ENCODE results near the gene HECW1. TPM values are rescaled to one million over a fixed set of nuclear protein-coding genes. Genes with fewer than 3 reads are reported as not detected.

HECW1 gene
- total RNA-seq, 1 donor from 2014 or later = not detected

DNA sequence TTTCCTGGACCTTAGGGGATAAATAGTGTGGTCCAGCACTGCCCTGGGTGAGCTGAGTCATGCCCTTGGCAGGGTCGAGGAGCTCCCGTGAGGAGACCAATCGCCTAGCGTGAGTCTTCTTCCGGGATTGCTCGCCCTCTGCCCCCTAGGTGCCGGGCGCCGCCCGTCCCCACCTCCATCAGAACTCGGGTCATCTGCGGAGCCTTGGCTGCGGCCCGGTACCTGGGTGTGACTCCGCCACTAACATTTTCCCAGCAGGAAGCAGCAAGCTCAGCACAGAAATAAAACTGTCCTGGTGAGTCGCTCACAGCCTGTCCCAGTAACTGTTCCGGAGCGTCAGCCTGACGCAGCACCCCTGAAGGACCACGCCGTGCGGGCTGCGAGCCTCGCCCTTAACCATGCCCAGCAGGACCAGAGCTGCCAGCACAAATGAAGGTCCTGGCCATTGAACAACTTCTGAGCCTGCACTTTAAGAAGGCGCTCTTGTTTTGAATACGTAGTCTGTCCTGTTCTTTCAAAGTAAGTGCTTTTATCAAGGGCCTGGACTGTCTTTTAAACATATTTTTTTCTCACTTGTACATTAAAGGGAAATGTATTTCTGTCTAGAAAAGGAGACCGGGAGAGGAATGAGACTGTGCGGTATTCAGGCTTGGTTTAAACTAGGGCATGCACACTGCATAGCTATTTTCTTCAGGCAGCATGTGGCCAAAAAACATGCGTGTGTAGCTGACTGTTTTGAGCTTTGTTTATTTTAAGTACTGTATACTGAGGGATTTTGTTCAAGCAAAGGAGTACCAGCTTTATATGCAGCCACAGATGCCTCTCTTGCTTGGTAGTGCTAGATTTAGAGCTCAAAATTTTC lies 136.7 kb downstream of the HECW1 start:
- ATAC-seq = no peak
- no peak for DNase-seq (ENCODE audit: low spot score)

DNA sequence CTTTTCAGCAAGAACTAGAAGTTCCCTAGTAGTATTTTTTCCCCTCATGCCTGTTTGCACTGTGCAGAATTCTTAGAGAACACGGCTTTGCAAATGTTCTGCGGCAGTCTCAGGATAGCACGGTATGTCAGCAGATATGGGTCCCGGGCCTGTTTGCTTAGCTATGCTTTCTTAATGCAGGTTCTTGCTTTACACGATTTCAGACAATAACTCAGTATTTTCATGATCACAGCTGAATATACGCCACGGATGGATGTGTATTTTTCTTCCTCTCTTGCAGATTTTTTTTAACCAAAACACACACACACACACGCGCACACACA lies 137.3 kb downstream of the HECW1 start:
- no peak for DNase-seq (ENCODE audit: low spot score)
- no peak for ATAC-seq

DNA sequence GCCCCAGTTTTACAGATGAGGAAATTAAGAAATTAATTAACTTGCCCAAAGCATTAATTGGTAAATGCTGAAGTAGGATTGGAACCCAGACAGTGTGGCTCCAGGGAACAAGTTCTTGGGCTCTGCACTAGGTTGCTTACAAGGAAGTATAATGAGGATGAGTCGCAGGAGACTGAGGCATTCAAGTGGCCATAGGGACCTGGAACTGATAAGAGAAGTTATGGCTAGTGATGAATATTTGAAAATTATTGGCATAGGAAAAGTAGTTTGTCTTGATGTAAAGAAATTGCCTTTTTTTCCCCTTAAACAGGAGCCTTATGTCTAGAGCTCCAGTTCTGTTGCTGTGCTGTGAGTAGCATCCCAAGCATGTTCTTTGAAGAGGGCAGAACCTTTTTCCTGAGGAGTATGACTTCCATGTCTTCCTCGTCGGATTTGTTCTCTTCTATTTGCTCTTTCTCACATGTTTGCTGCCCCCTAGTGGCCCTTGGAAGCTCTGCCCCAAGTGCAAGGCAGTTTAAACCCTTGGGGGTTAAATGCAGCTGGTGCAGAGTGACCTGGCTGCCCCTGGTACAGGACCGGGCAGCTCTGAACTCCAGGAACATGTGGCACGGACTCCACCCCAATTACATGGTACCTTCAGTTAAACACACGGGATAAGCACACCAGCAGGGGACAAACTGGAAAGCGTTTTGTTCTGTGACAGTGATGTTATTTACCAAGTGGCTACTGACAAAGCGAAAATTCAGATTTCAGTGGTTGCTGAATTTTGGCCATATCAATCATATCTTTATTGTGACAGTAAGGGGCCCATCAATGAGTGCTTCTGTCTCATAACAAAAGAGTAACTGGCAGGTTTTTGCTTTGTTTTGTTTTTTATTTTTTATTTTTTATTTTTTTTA lies 148.8 kb downstream of the HECW1 start:
- peak; percentile 98 for ATAC-seq

DNA sequence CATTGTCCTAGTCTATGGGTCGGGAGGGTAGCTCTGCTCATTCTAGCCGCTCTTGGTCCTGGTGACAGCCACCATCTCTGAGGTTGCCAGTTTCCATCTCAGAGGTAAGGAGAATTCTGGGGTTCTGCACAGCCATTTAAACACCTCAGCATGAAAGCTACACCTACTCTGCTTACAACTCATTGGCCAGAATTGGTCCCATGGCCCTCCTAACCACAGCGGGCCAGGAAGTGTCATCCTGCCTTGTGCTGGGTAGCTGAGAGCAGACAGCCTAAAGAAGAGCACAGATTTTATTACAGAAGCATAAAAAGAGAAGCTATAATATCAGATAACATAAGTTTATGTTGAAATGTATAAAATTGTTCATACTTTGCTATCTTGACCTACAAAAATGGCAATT lies 152.7 kb downstream of the HECW1 start:
- no peak for ATAC-seq
- DNase-seq (ENCODE audit: low spot score) = no peak

More for the DNA sequence above, 148.8 kb downstream of the HECW1 start:
- DNase-seq (ENCODE audit: low spot score) = peak; percentile 68

DNA sequence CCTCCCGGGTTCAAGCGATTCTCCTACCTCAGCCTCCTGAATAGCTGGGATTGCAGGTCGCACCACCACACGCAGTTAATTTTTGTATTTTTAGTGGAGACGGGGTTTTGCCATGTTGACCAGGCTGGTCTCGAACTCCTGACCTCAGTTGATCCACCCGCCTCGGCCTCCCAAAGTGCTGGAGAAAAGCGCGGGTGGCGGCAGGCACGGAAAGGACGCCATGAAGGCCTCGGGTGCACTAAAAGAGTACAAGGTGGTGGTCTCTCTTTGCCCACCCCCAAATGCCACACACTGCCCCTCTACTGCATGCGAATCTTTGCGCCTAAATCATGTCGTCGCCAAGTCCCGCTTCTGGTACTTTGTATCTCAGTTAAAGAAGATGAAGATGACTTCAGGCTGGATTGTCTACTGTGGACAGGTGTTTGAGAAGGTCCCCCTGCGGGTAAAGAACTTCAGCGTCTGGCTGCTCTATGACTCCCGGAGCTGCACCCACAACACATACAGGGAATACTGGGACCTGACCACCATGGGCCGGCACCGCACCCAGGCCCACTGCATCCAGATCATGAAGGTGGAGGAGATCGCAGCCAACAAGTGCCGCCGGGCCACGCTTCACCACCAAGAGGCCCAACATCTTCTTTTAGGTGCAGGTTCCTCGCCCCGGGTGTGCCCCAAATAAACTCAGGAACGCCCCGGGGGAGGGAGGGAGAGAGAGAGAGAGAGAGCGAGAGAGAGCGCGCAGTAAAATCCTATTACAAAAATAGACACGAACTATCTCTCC lies 161.7 kb downstream of the HECW1 start:
- DNase-seq (ENCODE audit: low spot score) (no peak), ATAC-seq (no peak)

DNA sequence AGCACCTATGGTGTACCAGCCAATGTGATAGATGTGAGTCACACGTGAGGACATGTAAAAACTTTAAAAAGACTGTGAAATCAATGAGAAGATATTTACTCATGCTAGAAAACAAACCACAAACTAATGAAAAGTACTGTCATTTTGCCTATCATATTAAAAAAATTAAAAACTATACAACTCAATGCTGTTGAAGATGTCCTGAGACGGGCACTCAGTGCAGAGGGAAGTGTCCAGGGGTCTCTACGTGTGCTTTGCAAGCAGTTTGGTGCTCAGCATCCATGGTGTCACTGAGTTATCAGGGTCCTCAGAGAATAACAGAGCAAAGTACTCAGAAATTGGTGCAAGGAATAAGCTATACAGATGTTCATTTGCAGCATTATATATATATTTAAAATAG lies 162.3 kb downstream of the HECW1 start:
- ATAC-seq (no peak), DNase-seq (ENCODE audit: low spot score) (no peak)

DNA sequence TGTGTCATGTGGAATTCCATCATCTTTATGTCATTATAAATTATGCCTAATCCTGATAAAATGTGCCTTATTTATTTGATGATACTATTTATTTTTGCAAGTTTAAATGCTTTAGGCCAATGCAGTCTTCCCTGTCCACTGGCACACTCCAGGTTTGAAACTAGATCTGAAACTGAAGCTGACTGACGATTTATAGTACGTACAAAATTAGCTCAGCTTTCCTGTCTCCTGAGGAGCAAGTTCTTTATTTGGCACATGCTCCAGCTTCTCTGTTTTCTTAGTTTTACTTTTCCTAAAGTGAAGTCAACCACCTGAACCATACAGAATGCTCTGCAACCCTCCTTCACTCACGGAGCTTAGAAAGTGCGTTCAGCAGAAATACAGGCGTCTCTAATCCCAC lies 164.1 kb downstream of the HECW1 start:
- no peak for ATAC-seq
- no peak for DNase-seq (ENCODE audit: low spot score)

DNA sequence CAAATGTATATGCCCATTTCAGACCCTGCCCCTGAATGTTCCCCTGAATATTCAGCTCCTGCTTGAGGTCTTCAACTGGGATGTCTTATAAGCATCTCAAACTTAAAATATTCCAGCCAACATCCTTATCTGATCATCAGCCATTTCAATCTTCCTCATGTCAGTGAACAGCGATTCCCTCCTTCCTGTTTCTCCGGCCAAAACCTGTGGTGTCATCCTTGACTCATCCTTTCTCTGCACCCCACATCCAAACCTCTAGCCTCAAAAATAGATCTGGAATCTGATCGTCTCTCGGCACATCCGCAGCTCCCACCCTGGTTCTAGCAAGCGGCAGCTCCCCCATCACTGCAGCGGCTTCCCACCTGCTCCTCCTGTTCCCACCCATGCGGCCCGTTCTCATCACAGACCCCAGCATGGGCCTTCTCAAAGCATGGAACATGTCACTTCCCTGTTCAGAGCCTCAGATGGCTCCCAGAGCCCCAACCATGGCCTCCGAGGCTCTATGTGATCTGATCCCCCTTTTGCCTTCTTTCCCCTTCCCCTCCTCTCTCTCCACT lies 165.7 kb downstream of the HECW1 start:
- ATAC-seq = no peak

DNA sequence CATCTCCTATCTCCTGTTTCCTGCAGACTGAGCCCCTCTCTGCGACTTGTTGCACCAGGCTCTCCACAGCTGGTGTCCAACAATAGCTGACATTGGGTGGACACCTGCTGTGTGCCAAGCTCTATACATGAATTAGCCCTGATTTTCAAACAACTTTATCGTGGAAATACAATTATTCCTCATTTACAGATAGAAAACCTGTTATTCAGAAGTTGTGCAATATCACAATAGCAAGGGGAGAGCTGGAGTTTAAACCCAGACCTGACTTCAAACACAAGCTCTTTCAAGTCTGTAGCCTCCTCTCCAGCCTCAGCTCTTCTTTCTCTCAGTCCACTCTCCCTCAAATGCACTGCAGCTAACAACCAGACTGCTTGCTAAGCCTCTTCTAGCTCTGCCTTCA lies 168.8 kb downstream of the HECW1 start:
- DNase-seq (ENCODE audit: low spot score) (no peak), ATAC-seq (no peak)

More for the DNA sequence above, 165.7 kb downstream of the HECW1 start:
- no peak for DNase-seq (ENCODE audit: low spot score)

DNA sequence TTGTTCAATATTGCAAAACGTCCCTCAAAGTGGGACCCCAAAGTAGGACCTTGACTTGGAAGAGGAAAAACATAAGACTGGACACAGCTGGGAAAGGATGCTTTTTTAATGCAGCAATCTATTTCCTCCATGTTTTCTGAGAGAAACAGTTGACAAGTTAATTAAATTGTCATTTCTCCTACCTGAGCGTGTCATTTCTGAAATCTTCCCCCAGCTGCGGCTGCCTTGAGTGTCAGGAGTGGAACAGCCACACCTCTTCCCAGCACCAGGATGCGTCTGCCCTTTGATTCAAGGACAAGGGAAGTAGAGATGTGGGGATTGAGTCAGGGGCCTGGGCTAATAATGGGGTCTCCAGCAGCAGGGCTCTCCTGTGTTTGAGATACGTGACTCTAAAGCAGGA lies 171.3 kb downstream of the HECW1 start:
- no peak for ATAC-seq

DNA sequence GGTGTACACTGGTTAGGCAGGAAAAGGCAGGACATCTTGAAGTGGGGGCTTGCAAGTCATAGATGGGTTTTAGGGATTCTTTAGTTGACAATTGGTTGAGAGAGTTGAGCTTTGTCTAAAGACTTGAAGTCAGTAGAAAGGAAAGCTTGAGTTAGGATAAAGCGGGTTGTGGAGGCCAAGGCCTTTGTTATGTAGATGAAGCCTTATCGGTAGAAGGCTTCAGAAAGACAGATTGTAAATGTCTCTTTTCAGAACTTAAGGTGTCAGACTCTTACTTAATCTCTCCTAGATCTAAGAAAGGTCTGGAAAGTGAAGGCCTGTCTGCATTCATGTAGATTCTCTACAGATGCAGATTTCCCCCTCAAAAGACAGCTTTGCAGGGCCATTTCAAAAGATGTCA lies 177.4 kb downstream of the HECW1 start:
- DNase-seq (ENCODE audit: low spot score) (no peak), ATAC-seq (no peak)

More for the DNA sequence above, 171.3 kb downstream of the HECW1 start:
- no peak for DNase-seq (ENCODE audit: low spot score)

DNA sequence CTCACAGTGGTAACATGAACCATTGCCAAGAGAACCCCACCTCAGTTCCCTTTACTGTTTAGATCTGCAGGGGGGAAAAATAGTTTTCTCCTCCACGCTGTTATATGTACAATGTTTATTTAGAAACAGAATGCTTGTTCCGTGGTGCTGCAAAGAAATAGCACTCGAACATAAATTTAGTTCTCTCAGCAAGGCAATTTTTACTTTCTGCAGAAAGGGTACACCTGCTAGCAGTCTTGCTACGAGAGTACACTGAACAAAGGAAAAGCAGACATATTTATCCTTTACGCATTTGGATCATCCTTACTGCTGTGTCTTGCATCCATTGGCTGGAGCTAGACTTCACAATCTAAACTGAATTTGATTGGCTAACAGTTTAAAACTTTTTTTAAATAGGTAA lies 178.5 kb downstream of the HECW1 start:
- no peak for DNase-seq (ENCODE audit: low spot score)
- ATAC-seq = no peak

DNA sequence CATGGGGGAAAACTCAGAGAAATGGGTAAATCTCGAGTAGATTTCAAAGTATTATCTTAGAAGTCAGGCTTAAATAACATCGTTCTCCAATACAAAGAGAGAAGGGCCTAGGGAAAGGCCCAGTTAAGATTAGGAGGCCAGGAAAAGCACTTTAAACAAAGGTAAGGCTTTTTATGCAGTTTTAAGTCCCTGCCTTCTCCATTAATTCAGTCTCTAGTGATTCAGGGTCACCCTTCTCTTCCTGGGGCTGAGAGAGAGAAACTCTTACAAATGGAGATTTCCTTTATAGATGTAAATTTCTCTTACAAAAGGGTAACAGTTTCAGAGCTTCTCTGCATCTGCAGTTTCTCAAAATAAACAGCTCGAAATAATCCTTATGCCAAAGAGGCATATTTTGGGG lies 179.3 kb downstream of the HECW1 start:
- ATAC-seq (no peak), DNase-seq (ENCODE audit: low spot score) (no peak)

DNA sequence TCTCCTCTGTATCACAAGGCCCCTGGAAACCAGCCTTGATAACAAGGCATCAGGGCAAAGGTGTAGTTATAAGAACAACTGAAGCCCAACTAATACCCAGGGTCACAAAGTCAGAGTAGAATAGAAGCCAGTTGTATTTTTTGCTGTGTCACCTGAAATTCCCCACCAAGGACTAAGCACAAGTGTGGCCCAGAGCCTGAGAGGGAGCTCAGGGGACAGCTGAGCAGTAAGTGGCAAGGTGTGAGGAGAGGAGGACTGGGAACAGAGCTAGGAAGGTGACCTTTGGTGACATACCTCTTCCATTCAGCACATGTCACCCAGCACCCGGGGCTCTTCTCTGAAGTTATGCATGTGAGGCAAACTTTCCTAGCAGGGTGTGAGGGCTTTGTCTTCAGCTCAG lies 179.9 kb downstream of the HECW1 start:
- ATAC-seq (no peak), DNase-seq (ENCODE audit: low spot score) (no peak)

DNA sequence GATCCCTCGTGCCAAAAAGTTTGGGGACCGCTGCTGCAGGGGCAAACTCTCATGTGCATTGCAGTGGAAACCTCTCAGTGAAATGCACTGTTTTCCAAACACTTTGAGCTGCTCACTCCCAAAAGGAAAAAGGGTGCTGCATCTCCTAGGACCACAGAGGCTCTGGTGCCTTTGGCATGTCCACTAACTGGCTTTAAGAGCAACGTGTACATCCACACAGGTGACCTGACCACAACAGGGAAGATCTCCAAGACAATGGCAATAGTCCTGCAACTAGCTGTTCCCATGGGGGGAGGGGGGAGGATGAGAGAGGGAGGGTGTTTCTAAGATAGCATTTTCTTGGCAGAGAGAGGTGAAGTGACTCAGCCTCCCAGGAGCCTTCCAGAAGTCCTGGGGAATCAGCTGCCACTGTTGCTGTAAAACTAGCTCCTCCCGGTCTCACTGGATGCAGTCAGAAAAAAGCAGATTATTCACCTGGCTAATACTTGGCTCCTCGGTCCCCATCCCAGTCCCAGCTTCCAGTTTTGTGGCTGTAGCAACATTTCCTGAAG lies 181.7 kb downstream of the HECW1 start:
- no peak for DNase-seq (ENCODE audit: low spot score)
- no peak for ATAC-seq

DNA sequence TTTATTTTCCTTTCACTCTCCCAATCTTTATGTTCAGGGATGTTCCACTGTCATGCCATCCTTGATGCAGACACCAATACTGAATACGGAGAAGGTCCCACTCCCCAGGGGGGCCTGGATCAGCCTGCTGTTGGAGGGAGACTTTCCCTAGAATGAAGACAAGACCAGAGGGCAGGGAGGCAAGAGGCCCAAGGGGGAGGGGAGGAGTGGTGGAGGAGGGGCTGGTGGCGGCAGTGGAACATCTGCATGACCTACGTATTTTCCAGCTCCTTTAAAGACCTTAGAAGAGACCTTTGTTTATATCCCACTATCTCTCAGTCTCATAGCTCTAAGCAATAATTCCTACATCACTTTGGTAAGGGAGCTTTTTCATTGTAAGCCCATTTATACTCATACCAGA lies 183.0 kb downstream of the HECW1 start:
- DNase-seq (ENCODE audit: low spot score) = no peak
- ATAC-seq = no peak

DNA sequence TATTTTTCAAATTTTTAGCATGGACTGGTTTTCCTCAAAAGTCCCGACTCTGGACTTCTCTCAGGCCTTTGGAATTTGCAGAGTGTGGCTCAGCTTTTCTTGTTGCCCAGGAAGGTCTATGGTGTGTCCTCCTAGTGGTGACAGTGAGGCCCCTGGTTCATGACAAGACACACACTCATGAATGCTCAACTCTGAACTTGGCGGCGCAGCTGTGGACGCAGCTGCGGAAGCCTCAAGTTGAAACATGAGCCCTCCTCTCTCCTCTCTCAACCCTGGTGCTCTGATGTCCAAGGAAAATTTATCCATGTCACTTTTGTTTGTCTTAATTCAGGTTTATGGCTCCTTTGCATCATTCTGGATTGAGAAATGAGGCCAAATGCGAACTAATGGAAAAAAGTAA lies 183.9 kb downstream of the HECW1 start:
- DNase-seq (ENCODE audit: low spot score) (no peak), ATAC-seq (peak; percentile 17)

DNA sequence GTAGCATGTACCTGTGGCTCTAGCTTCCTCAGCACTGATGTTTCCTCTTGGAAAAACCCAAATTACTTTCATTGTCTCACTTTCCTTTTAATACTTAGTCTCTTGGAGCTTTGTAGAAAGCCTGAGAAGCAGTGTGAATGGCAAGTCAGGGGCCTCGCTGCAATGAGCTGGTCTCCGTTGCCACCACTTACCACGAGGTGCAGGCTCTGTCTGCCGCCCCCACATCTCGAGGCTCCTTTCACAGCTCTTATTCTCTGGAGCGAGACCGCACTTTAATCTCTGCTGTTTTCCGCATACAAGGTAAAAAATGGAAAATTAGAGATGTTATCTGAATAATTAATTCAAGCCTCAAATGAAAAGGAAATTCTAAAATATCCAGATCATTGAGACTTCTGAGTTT lies 186.2 kb downstream of the HECW1 start:
- ATAC-seq = no peak
- no peak for DNase-seq (ENCODE audit: low spot score)

DNA sequence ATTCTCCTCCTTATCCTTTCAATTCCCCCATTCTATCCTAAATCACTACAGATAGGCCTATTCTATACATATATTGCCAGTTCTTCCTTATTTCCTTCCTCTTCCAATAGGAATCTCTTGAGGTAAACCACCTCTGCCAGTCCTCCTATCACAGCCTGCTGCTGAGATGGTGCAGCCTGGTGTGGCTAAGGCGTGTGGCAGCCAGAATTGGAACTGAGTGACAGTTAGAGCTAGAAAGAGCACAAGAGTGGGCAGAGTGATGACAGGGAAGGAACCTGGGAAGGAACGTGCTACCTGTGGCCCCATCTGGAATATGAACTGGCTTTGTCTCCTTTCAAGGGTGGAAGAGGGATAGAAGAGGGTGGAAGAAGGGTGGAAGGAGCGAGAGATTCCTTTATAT lies 187.7 kb downstream of the HECW1 start:
- ATAC-seq = no peak

DNA sequence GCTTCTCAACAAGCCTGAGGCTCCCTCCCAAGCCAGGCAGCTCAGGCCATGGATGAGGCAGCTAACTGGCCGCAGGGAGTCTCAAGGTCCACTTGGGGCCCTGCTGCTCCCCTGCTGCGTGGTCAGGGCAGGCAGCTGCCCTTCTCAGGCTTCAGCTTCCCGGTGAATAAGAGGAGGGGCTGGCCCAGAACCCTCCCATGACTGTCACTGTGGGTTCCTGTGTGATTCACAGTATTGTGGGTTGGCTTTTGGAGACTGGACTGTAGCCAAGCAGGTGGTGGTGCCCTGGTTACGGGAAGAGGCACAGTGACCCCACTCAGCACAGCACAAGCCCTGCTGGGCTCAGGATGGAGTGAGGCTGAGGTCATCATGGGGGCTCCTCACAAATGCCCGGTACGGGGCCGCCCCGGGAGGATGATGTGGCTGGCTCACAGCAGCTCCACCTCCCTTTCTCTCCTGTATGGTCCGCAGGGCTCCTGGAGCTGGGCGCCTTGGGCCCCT lies 189.8 kb downstream of the HECW1 start:
- DNase-seq (ENCODE audit: low spot score) = no peak

More for the DNA sequence above, 187.7 kb downstream of the HECW1 start:
- no peak for DNase-seq (ENCODE audit: low spot score)

More for the DNA sequence above, 189.8 kb downstream of the HECW1 start:
- no peak for ATAC-seq

Data from left lobe of liver (tissue), 2 donors.